Erythroblast (primary cell): ENCODE measurements around the gene EMILIN1.

Experiments used
- GATA1 ChIP-seq: IDR thresholded peaks from 2 replicates; pipeline ENCODE4 v1.6.1; 2011; ENCODE audit warnings: low read depth, mild to moderate bottlenecking, control low read depth, low read length, moderate library complexity
- POLR2A ChIP-seq: IDR thresholded peaks from 2 replicates; pipeline ENCODE4 v1.6.1; 2011; ENCODE audit warnings: mild to moderate bottlenecking, low read length

DNA sequence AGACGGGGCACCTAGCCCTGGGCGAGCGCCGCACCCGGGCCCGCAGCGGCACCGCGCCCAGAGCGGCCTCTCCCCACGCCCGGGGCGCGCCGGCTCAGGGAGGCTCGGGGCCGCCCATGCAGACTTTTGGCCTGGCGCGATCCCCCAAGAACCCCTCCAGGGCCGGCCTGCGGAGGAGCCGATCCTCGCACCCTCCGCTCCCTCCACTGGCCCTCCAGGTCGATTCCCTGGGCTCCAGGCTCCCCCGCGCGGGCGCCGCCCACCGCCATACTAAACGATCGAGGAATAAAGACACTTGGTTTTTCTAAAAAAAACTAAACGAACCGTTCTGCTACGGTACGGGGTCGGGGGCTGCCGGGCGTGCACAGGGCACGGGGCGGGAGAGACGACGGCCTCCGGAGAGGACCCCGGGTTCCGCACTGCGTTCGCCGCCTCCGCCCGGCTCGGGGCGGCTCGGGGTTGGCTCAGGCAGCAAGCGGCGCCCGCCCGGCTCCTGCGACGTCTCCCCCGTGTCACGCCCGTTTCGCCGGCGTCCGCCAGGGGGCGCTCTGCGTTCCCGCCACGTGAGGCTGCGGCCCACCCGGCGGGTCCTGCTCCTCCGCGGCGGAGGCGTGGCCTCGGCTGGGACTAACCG, 7.8 kb downstream of the EMILIN1 start:
- TF ChIP-seq POLR2A (peak; percentile 57), GATA1 (no peak)
